ENCODE data around the gene BMI1. TPM values are rescaled to one million over a fixed set of nuclear protein-coding genes. Genes with fewer than 3 reads are reported as not detected.

The BMI1 gene
- total RNA-seq, 1 donor from 2014 or later, result 62.1 TPM

GRCh38 chr10:22329150-22329549 lies 8.3 kb downstream of the BMI1 start:
- Mint-ChIP-seq H3K27ac (no peak overlapping the region), H3K36me3 (ENCODE audit: insufficient read depth) (peaks cover 24% of the 10 kb centered on the region), H3K27me3 (peaks cover 48% of the 10 kb centered on the region), H3K9me3 (ENCODE audit: low read depth) (peaks cover 4% of the 10 kb centered on the region), H3K4me1 (ENCODE audit: low read depth) (peaks cover 16% of the 10 kb centered on the region), H3K4me3 (ENCODE audit: low read depth) (no peak overlapping the region)
- no peak for DNase-seq (ENCODE audit: low spot score, unreplicated experiment)
- no peak for TF ChIP-seq CTCF (IDR thresholded peaks at IDR 0.05; ENCODE audit: unreplicated experiment)

DNA sequence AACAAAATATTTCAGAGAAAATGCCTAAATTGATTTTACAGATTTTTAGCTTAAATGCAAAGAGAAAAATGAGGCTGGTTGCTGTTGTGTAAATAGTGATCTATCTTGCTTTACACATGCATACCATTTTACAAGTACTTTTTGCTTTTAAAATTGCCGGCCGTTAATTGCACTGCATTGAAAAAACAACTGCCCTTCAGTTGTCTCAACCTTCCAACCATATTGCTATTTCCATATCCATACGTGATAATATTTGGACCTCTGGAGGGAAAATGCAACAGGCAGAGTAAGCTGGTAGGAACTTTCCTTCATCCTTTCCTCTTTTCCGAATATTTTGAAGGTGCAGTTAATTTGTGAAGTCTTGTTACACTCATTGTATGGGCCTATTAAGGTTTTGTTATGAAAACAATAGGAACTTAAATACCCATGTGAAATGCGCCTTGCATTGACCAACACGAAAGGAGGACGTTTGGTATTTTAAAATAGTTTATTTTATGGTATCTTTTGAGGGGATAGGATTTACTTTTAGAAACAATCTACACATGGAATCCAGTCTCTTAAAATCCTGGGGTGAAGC lies 11.3 kb downstream of the BMI1 start:
- no peak overlapping the region for H3K27ac Mint-ChIP-seq
- H3K4me1 Mint-ChIP-seq (ENCODE audit: low read depth), result peaks cover 2% of the 10 kb centered on the region
- H3K36me3 Mint-ChIP-seq (ENCODE audit: insufficient read depth), result peaks cover 22% of the 10 kb centered on the region
- peaks cover 4% of the 10 kb centered on the region for H3K9me3 Mint-ChIP-seq (ENCODE audit: low read depth)
- peaks cover 59% of the 10 kb centered on the region for H3K27me3 Mint-ChIP-seq
- no peak overlapping the region for H3K4me3 Mint-ChIP-seq (ENCODE audit: low read depth)
- no peak for DNase-seq (ENCODE audit: low spot score, unreplicated experiment)
- TF ChIP-seq CTCF (IDR thresholded peaks at IDR 0.05; ENCODE audit: unreplicated experiment), result no peak

DNA sequence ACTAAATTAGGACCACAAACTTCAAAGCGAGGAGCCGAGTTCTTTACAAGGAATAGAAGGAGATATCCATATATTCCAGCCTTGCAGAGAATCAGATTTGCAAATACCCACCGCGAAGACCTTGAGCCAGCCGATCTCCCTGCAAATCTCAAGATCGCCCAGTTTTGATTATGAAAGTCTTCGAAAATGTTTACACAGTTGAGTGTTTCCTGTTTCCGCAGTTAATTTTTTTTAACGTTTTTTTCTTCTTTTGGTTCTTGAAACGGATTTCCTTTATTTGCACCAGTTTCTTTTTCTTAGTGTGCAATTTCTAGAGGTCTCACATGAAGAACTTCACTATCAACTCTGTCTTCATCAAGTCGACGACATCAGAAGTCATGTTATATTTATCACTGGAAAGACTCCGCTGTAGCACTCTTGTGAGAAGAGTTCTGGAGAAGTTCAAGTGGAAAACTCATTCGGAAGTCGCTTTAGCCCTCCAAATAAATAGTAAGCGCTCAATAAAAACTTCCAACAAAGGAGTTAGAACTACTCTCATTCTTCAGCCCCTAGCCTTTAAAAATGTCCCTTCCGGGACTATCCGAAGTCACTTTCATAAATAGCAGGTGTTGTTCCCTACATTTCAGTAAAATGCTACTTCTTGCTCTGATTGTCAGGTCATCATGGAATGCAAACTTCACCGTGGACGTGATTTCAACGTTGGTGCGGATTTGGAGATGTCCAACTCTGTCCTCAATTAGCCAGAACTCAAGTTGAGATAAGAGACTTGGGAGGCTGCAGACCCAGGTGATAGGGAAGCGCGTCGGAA lies 12.5 kb downstream of the BMI1 start:
- H3K27ac Mint-ChIP-seq, result peak overlapping the region; percentile 62
- TF ChIP-seq CTCF (IDR thresholded peaks at IDR 0.05; ENCODE audit: unreplicated experiment), result no peak
- peaks cover 19% of the 10 kb centered on the region for H3K36me3 Mint-ChIP-seq (ENCODE audit: insufficient read depth)
- peaks cover 2% of the 10 kb centered on the region for H3K4me1 Mint-ChIP-seq (ENCODE audit: low read depth)
- peaks cover 70% of the 10 kb centered on the region for H3K27me3 Mint-ChIP-seq
- H3K4me3 Mint-ChIP-seq (ENCODE audit: low read depth), result no peak overlapping the region
- H3K9me3 Mint-ChIP-seq (ENCODE audit: low read depth), result peaks cover 4% of the 10 kb centered on the region
- no peak for DNase-seq (ENCODE audit: low spot score, unreplicated experiment)

DNA sequence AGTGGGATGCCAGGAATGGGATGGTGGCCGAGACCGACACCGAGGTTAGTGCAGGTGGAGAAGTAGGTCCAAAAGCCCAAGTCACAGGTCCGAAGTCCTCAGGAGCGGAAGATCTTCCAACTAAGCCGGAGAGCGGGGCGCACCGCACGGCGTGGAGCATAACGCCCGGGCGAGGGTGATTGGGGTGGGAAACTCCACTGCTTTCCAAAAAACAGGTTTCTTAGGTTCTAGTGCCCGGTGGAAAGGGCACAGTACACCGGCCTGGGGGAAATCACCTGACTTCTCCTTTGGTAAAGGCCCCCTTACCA lies 13.0 kb downstream of the BMI1 start:
- Mint-ChIP-seq H3K36me3 (ENCODE audit: insufficient read depth) (peaks cover 19% of the 10 kb centered on the region), H3K9me3 (ENCODE audit: low read depth) (peaks cover 4% of the 10 kb centered on the region), H3K27ac (peak overlapping the region; percentile 62), H3K4me3 (ENCODE audit: low read depth) (no peak overlapping the region), H3K4me1 (ENCODE audit: low read depth) (peaks cover 2% of the 10 kb centered on the region), H3K27me3 (peaks cover 76% of the 10 kb centered on the region)
- DNase-seq (ENCODE audit: low spot score, unreplicated experiment), result no peak
- no peak for TF ChIP-seq CTCF (IDR thresholded peaks at IDR 0.05; ENCODE audit: unreplicated experiment)

DNA sequence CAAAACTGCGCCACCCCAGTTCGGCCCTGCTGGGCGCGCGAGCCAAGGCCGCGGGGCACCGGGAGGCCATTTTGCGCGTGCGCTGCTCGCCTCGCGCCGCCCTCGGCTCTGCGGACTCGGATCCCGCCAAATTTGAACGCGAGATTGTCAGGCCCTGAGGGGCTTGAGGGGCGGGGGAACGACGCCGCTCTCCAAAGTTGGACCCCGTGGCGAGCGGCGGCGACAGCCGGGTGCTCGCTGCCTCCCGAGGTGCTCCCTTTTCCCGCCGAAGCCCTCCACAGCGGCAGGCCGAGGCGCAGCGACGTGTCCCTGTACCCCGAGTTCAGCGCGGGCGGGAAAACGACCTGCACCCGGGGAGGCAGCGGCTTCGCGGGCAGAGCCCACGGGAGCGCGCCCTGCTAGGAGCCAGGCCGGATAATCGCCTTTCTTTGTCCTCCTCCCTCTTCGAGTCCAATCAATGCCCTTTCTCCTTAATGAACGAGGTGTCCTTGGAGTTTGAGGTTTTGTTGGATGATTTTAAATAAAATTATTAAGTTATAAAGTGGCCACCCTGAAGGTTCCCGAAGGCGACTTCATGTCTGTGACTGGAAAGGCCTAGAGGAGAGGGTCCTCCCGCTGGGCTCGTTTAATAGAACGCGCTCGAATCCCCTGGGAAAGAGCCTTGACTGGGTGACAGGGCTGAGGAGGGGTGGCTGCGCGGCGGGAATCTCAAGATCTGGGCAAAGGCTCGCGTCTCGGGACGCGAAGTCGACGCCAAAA lies 13.7 kb downstream of the BMI1 start:
- Mint-ChIP-seq H3K4me1 (ENCODE audit: low read depth) (peaks cover 2% of the 10 kb centered on the region), H3K27ac (no peak overlapping the region), H3K36me3 (ENCODE audit: insufficient read depth) (peaks cover 14% of the 10 kb centered on the region), H3K9me3 (ENCODE audit: low read depth) (peaks cover 4% of the 10 kb centered on the region), H3K27me3 (peaks cover 78% of the 10 kb centered on the region), H3K4me3 (ENCODE audit: low read depth) (peak overlapping the region; percentile 64)
- no peak for TF ChIP-seq CTCF (IDR thresholded peaks at IDR 0.05; ENCODE audit: unreplicated experiment)
- no peak for DNase-seq (ENCODE audit: low spot score, unreplicated experiment)
